ENCODE results near the gene PREPL.

Gene PREPL

DNA sequence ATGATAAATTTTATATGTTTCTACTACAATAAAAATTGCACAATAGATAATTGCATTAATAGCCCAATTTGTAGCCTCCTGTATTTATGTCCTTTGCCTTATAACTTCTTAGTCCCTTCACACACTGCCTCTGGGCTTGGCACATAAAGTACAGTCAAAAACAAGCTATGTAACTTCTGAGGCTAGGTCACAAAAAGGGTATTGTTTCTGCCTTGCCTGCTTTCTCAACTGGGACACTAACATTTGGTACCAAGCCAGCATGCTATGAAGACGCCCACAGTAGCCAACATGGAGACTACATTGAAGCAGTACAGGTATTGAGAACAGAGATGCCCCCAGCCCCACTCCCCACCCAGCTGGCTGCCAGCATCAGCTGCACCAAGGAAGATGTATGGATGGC lies 91.5 kb downstream of the PREPL start:
- no peak overlapping the region for H3K27ac Mint-ChIP-seq
- no peaks in the 10 kb centered on the region for H3K4me1 Mint-ChIP-seq (ENCODE audit: low read depth)
- no peaks in the 10 kb centered on the region for H3K36me3 Mint-ChIP-seq (ENCODE audit: low read depth)
- H3K9me3 Mint-ChIP-seq = no peaks in the 10 kb centered on the region
- no peaks in the 10 kb centered on the region for H3K27me3 Mint-ChIP-seq
- H3K4me3 Mint-ChIP-seq = no peak overlapping the region

DNA sequence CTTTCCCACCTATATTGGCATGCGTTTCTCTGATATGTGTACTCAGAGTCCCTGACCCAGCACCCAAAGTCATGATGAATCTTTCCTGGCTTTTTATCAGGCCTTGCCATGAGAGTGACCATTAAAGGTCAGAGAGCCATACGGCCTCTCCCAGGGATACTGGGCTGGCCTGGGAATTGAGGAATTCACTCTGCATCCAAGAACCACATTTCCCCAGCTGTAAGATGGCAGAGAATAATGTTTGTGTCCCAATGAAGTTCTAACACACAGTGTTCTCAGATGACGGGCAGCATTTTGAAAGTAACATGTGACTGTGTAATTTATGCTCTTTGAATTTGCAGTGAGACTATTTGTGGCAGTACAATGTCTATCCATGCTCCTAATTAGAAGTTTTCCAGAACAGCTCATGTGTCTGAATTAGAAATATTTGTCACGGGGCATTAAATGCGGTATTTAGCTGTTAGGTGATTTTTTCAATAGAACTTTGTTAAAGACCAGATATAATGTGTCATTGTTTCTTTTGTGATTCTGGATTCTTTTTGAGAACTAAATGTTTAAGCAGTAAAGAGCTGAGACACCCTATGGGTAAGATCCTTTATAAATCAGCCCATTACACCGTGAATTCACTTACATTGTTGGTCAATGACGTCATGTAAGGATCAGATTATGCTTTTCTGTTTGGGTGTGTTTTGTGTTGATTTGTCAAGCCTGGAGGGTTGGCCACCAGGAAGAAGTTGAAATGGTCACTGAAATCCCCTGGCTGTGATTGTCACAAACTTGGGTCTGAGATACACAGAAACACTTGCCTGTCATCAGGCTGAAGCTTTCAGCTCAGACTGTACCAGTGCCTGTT lies 93.3 kb downstream of the PREPL start:
- no peaks in the 10 kb centered on the region for H3K27me3 Mint-ChIP-seq
- H3K4me1 Mint-ChIP-seq (ENCODE audit: low read depth) = no peaks in the 10 kb centered on the region
- no peaks in the 10 kb centered on the region for H3K36me3 Mint-ChIP-seq (ENCODE audit: low read depth)
- H3K9me3 Mint-ChIP-seq = no peaks in the 10 kb centered on the region
- no peak overlapping the region for H3K27ac Mint-ChIP-seq
- no peak overlapping the region for H3K4me3 Mint-ChIP-seq

Data from stimulated activated naive CD8-positive, alpha-beta T cell treated with anti-CD3 and anti-CD28 coated beads, Interleukin-15, Interleukin-2, amounts not matched to agents 100 ng/mL and 50 ng/mL, for 24 hours (primary cell).